IMR-90 (cell line): ENCODE measurements around the gene REN. TPM values are rescaled to one million over a fixed set of nuclear protein-coding genes. Genes with fewer than 3 reads are reported as not detected.

ENCODE experiments used
- ATAC-seq: fragments of 200-7000 bp; cut with Tn5 transposase; 2 replicates; pipeline ENCODE4 v1.9.1; 2020; ENCODE audit warnings: low read depth, mild to moderate bottlenecking, moderate library complexity
- BruUV-seq: library from RNA; stranded (reverse); fragments of 400-500 nt; replicated peaks from 2 replicates; lab custom pipeline; 2021; lab: Mats Ljungman, UMichigan
- CTCF ChIA-PET: fragments of 300-600 bp; formaldehyde crosslinking; extraction: SDS; loops from one replicate; lab custom pipeline; 2021; ENCODE audit warnings: antibody characterized with exemption; lab: Yijun Ruan, JAX
- POLR2A ChIA-PET: fragments of 300-600 bp; sonication (Branson Sonifier 250); formaldehyde crosslinking; loops from one replicate; lab custom pipeline; 2022; ENCODE audit warnings: antibody characterized with exemption; ENCODE audit not compliant: unreplicated experiment; lab: Charles Lee
- DNase-seq: peaks from one replicate; pipeline ENCODE4 v3.0.0; 2013
- H2AFZ ChIP-seq: replicated peaks from 2 replicates; pipeline ENCODE3; 2013; ENCODE audit warnings: low read length, mild to moderate bottlenecking; ENCODE audit not compliant: poor library complexity
- H2AK5ac ChIP-seq: 2 replicates; pipeline ENCODE4 v1.6.1; 2013; ENCODE audit warnings: low read depth, low read length, inconsistent platforms
- H2AK9ac ChIP-seq: replicated peaks from 2 replicates; pipeline ENCODE3; 2013; ENCODE audit warnings: mild to moderate bottlenecking, low read depth, low read length, moderate library complexity; ENCODE audit not compliant: poor library complexity
- H2BK120ac ChIP-seq: 2 replicates; pipeline ENCODE4 v1.6.1; 2013; ENCODE audit warnings: low read depth, low read length, inconsistent platforms
- H2BK15ac ChIP-seq: 3 replicates; pipeline ENCODE4 v1.6.1; 2013; ENCODE audit warnings: low read depth, low read length, inconsistent platforms
- H2BK20ac ChIP-seq: 2 replicates; pipeline ENCODE4 v1.6.1; 2013; ENCODE audit warnings: low read depth, mild to moderate bottlenecking, inconsistent platforms, low read length, moderate library complexity
- H2BK5ac ChIP-seq: 2 replicates; pipeline ENCODE4 v1.6.1; 2013; ENCODE audit warnings: mild to moderate bottlenecking, low read depth, low read length, inconsistent platforms; ENCODE audit not compliant: poor library complexity, severe bottlenecking
- H3K14ac ChIP-seq: replicated peaks from 2 replicates; pipeline ENCODE4 v1.6.1; 2013; ENCODE audit warnings: low read depth, low read length, inconsistent platforms
- H3K18ac ChIP-seq: 2 replicates; pipeline ENCODE4 v1.6.1; 2013; ENCODE audit warnings: low read depth, low read length, control low read depth
- H3K23ac ChIP-seq: 2 replicates; pipeline ENCODE4 v1.6.1; 2013; ENCODE audit warnings: low read depth, low read length, inconsistent platforms
- H3K27ac ChIP-seq: 2 replicates; pipeline ENCODE4 v1.5.1; 2013; ENCODE audit warnings: mild to moderate bottlenecking, control low read depth, low read length; ENCODE audit not compliant: insufficient read depth
- H3K27me3 ChIP-seq: 2 replicates; pipeline ENCODE4 v1.6.1; 2013; ENCODE audit warnings: low read length; ENCODE audit not compliant: control insufficient read depth, insufficient read depth
- H3K36me3 ChIP-seq: 2 replicates; pipeline ENCODE4 v1.6.1; 2013; ENCODE audit warnings: low read length, mixed read lengths; ENCODE audit not compliant: control insufficient read depth, insufficient read depth
- H3K4ac ChIP-seq: 2 replicates; pipeline ENCODE4 v1.6.1; 2013; ENCODE audit warnings: low read depth, low read length, inconsistent platforms
- H3K4me1 ChIP-seq: 2 replicates; pipeline ENCODE4 v1.6.1; 2013; ENCODE audit warnings: low read length, mixed read lengths; ENCODE audit not compliant: control insufficient read depth, insufficient read depth
- H3K4me2 ChIP-seq: 2 replicates; pipeline ENCODE4 v1.6.1; 2013; ENCODE audit warnings: low read depth, mild to moderate bottlenecking, control low read depth, low read length, moderate library complexity
- H3K4me3 ChIP-seq: 2 replicates; pipeline ENCODE4 v1.5.1; 2013; ENCODE audit warnings: low read depth, mild to moderate bottlenecking, control low read depth, low read length, moderate library complexity; ENCODE audit not compliant: insufficient read depth
- H3K56ac ChIP-seq: 2 replicates; pipeline ENCODE4 v1.6.1; 2013; ENCODE audit warnings: low read length, inconsistent platforms; ENCODE audit not compliant: insufficient read depth; ENCODE audit errors: extremely low read depth
- H3K79me1 ChIP-seq, 2 experiments: 2 replicates each; pipeline ENCODE4 v1.6.1; 2013; ENCODE audit warnings: low read length in 2 of 2, inconsistent platforms in 1 of 2, low read depth in 1 of 2
- H3K9ac ChIP-seq: 2 replicates; pipeline ENCODE4 v1.6.1; 2013; ENCODE audit warnings: low read depth, low read length, control low read depth
- H3K9me1 ChIP-seq: 2 replicates; pipeline ENCODE4 v1.6.1; 2013; ENCODE audit warnings: low read length, inconsistent platforms; ENCODE audit not compliant: insufficient read depth
- H3K9me3 ChIP-seq: 2 replicates; pipeline ENCODE4 v1.6.1; 2013; ENCODE audit warnings: low read length; ENCODE audit not compliant: control insufficient read depth, insufficient read depth
- H4K20me1 ChIP-seq: 2 replicates; pipeline ENCODE4 v1.6.1; 2013; ENCODE audit warnings: low read length, inconsistent platforms; ENCODE audit not compliant: insufficient read depth
- H4K5ac ChIP-seq: 2 replicates; pipeline ENCODE4 v1.6.1; 2013; ENCODE audit warnings: mild to moderate bottlenecking, low read depth, low read length, control low read depth
- H4K8ac ChIP-seq, 2 experiments: 2 replicates each; pipeline ENCODE4 v1.6.1; 2013; ENCODE audit warnings: low read depth in 2 of 2, low read length in 2 of 2, control low read depth in 1 of 2, inconsistent platforms in 1 of 2
- H4K91ac ChIP-seq: 2 replicates; pipeline ENCODE4 v1.6.1; 2013; ENCODE audit warnings: low read depth, low read length, inconsistent platforms; ENCODE audit not compliant: insufficient read depth
- BHLHE40 ChIP-seq: fragments of 150-350 bp; IDR thresholded peaks from 2 replicates; pipeline ENCODE4 v1.6.1; 2016; ENCODE audit warnings: mild to moderate bottlenecking, low read depth, low read length
- CEBPB ChIP-seq: IDR thresholded peaks from 2 replicates; pipeline ENCODE4 v1.6.1; 2012; ENCODE audit warnings: low read depth, low read length, improper control_type of control experiment
- CHD1 ChIP-seq: IDR thresholded peaks from 2 replicates; pipeline ENCODE4 v1.6.1; 2012; ENCODE audit warnings: low read depth, low read length, improper control_type of control experiment
- FOS ChIP-seq: fragments of 150-350 bp; IDR thresholded peaks from 2 replicates; pipeline ENCODE4 v1.6.1; 2016; ENCODE audit warnings: low read depth, low read length
- MAFK ChIP-seq: IDR thresholded peaks from 2 replicates; pipeline ENCODE4 v1.6.1; 2012; ENCODE audit warnings: low read depth, low read length, improper control_type of control experiment
- MAZ ChIP-seq: IDR thresholded peaks from 2 replicates; pipeline ENCODE4 v1.6.1; 2012; ENCODE audit warnings: low read depth, mild to moderate bottlenecking, low read length, improper control_type of control experiment, moderate library complexity, borderline replicate concordance
- MXI1 ChIP-seq: IDR thresholded peaks from 2 replicates; pipeline ENCODE4 v1.6.1; 2012; ENCODE audit warnings: low read depth, mild to moderate bottlenecking, low read length, moderate library complexity, borderline replicate concordance
- NFE2L2 ChIP-seq: fragments of 150-350 bp; IDR thresholded peaks from 2 replicates; pipeline ENCODE4 v1.6.1; 2016; ENCODE audit warnings: low read depth, mild to moderate bottlenecking, low read length
- POLR2A ChIP-seq: IDR thresholded peaks from 2 replicates; pipeline ENCODE4 v1.6.1; 2012; ENCODE audit warnings: mild to moderate bottlenecking, low read depth, low read length
- RAD21 ChIP-seq: IDR thresholded peaks from 2 replicates; pipeline ENCODE4 v1.6.1; 2012; ENCODE audit warnings: low read length, improper control_type of control experiment
- RCOR1 ChIP-seq: IDR thresholded peaks from 2 replicates; pipeline ENCODE4 v1.6.1; 2012; ENCODE audit warnings: mild to moderate bottlenecking, low read length, improper control_type of control experiment; ENCODE audit not compliant: insufficient replicate concordance
- RFX5 ChIP-seq: IDR thresholded peaks from 2 replicates; pipeline ENCODE4 v1.8.0; 2012; ENCODE audit warnings: low read depth, mild to moderate bottlenecking, low read length, moderate library complexity
- SMC3 ChIP-seq: fragments of 150-350 bp; IDR thresholded peaks from 2 replicates; pipeline ENCODE4 v1.6.1; 2016; ENCODE audit warnings: low read depth, mild to moderate bottlenecking, antibody characterized with exemption, low read length, moderate library complexity
- USF2 ChIP-seq: fragments of 150-350 bp; IDR thresholded peaks from 2 replicates; pipeline ENCODE4 v1.6.1; 2017; ENCODE audit warnings: mild to moderate bottlenecking, antibody characterized with exemption, low read length, low read depth
- WGBS, 2 experiments: methylation state at CpG; one replicate each; pipeline versions ENCODE4 v1.1.5 to v1.1.7; 2013; ENCODE audit warnings: missing lambda C conversion rate in 2 of 2; ENCODE audit not compliant: insufficient read length in 1 of 2; ENCODE audit errors: extremely low coverage in 2 of 2; 5-methylcytosine and 5-hydroxymethylcytosine counted together
- dilution Hi-C: fragments of 300-500 bp; cut with HindIII; formaldehyde crosslinking; loops from one replicate; pipeline ENCODE4 v1.14.3; 2018; ENCODE audit warnings: low sequenced_read_pairs; ENCODE audit not compliant: unreplicated experiment
- in situ Hi-C: fragments of 300-500 bp; cut with MboI; formaldehyde crosslinking; loops from 3 replicates; pipeline ENCODE4 v1.14.3; 2019; ENCODE audit warnings: low sequenced_read_pairs, inconsistent platforms, mixed read lengths
- intact Hi-C: fragments of 100-400 bp; cut with micrococcal nuclease; formaldehyde crosslinking; loops from 2 replicates; pipeline ENCODE4 v1.10.0; 2022
- polyA plus RNA-seq, 3 experiments: library from polyadenylated mRNA; depleted of rRNA; stranded (reverse); fragments of >200 nt; gene quantifications; 2 replicates each; pipeline ENCODE4 v1.2.3, GENCODE V29; 2012; ENCODE audit warnings: low replicate concordance in 1 of 3
- total RNA-seq: library from RNA; depleted of rRNA; stranded (reverse); fragments of >200 nt; gene quantifications from 2 replicates; pipeline ENCODE4 v1.2.3, GENCODE V29; 2012
- TF ChIP-seq, protein P1 (sequence below): fragments of 150-350 bp; IDR thresholded peaks from 2 replicates; pipeline ENCODE4 v1.6.1; 2016; ENCODE audit warnings: low read depth, mild to moderate bottlenecking, low read length, moderate library complexity, borderline replicate concordance

The REN gene
- total and polyA plus RNA-seq, 2 of the 4 experiments (the other 2 are of a cell fraction) = 0.54 to 1.2 TPM

DNA sequence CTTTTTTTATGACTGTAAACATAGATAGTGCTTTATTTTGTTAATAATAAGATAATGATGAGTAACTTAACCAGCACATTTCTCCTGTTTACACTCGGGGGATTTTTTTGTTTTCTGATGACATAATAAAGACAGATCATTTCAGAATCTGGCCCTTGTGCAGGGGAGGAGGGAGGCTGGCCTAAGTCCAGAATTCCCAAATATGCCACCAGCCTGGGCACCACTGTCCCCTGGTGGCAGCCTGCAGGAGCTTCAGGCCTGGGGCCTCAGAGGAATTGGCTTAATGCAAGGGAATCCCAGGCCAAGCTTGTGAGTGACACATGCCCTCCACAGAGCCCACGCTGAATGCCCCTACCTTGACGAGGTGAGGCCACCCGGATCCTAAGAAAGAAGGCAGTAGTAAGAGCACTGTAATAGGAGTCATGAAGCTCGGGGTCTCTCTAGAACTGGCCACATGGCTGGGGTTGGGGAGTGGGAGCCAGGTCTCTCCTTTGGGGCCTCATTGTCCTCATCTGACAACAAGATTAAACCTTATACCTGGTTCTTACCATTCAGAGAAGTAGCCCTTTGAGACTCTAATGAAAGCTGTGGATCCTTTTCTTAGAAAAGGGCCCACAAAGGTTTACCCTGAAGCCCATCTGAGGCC, 38.4 kb downstream of the REN start (continued):
- TF ChIP-seq NFE2L2 (no peak), MAFK (no peak), RAD21 (peak; percentile 99)

DNA sequence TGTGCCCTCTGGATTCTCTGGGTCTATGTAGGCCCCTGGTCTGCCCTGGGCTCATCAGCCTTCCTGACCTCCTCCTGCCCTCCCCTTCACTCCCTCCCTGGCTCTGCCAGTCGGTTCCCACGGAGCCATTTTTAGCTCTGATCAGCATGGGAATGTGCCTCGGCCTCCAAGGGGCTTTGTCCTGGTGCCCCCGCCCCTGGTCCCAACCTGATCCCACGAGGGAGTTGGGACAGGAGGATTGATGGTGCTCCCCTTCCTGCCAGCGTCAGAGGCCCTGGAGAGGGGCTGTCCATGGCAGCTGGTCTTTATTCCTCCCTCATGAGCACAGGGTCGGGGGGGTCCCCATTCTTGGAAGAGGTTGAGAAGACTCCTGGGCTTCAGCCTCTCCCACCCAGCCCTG, 39.2 kb downstream of the REN start:
- no peak overlapping the region for H2BK20ac ChIP-seq
- peak overlapping the region; percentile 20; the same call in 1 of the 2 replicates for H3K4ac ChIP-seq
- H3K27ac ChIP-seq = no peak overlapping the region
- H3K9me1 ChIP-seq = peaks cover 12% of the 10 kb centered on the region
- POLR2A ChIA-PET = interaction anchor here (1.0 kb wide), 1 partner anchor 256 kb away, joined by 3 read pairs; no protein-coding TSS in a partner anchor
- peak overlapping the region; percentile 66 for H2AK9ac ChIP-seq
- peak overlapping the region; percentile 25; the same call in 1 of the 2 replicates for H3K23ac ChIP-seq
- H3K9me3 ChIP-seq = no peaks in the 10 kb centered on the region
- H3K79me1 ChIP-seq = no peaks in the 10 kb centered on the region
- H2BK120ac ChIP-seq = no peak overlapping the region
- peaks cover 19% of the 10 kb centered on the region for H3K4me1 ChIP-seq
- no peaks in the 10 kb centered on the region for H3K27me3 ChIP-seq
- peak overlapping the region; percentile 66 for H2AFZ ChIP-seq
- H3K4me3 ChIP-seq = no peak overlapping the region
- no peak overlapping the region for H3K18ac ChIP-seq
- H4K8ac ChIP-seq = no peak overlapping the region; a peak in 1 of 4 replicates
- no peak overlapping the region for H3K9ac ChIP-seq
- in situ Hi-C loops (loop anchor here (5.0 kb wide), 1 partner anchor 255 kb away; no protein-coding TSS in a partner anchor), intact Hi-C loops (loop anchor here (1.0 kb wide), 3 partner anchors 54 to 256 kb away; partner anchors contain the start of gene SOX13), dilution Hi-C loops (loop anchor here (25.0 kb wide), 1 partner anchor 265 kb away; the partner anchor contains the start of gene SNRPE)
- H4K91ac ChIP-seq = no peak overlapping the region
- H3K14ac ChIP-seq = no peak overlapping the region
- no peak overlapping the region for H3K56ac ChIP-seq
- H2BK5ac ChIP-seq = no peak overlapping the region
- no peak overlapping the region for H2AK5ac ChIP-seq
- peaks cover 7% of the 10 kb centered on the region for H3K36me3 ChIP-seq
- 10% methylated on average over 2 of the region's 7 CpGs; no CpG with 5 or more reads in 1 of the 2 experiments for WGBS, 2 experiments
- no peaks in the 10 kb centered on the region for H4K20me1 ChIP-seq
- CTCF ChIA-PET = interaction anchor here (0.6 to 7.8 kb wide), 4 partner anchors 171 to 261 kb away, joined by 3 to 95 read pairs (median 12); no protein-coding TSS in a partner anchor
- no peak for ATAC-seq
- H2BK15ac ChIP-seq = no peak overlapping the region
- DNase-seq = no peak
- H3K4me2 ChIP-seq = no peak overlapping the region
- no TSS peak for BruUV-seq
- H4K5ac ChIP-seq = no peak overlapping the region; the same call in 1 of the 2 replicates
- TF ChIP-seq NFE2L2 = no peak
- no peak for TF ChIP-seq RFX5
- no peak for TF ChIP-seq CEBPB
- no peak for TF ChIP-seq SMC3
- no peak for TF ChIP-seq POLR2A
- no peak for TF ChIP-seq RCOR1
- no peak for TF ChIP-seq CHD1
- TF ChIP-seq RAD21 = no peak
- no peak for TF ChIP-seq MAFK
- no peak for TF ChIP-seq MAZ
- no peak for TF ChIP-seq USF2
- TF ChIP-seq BHLHE40 = no peak
- TF ChIP-seq, protein P1, sequence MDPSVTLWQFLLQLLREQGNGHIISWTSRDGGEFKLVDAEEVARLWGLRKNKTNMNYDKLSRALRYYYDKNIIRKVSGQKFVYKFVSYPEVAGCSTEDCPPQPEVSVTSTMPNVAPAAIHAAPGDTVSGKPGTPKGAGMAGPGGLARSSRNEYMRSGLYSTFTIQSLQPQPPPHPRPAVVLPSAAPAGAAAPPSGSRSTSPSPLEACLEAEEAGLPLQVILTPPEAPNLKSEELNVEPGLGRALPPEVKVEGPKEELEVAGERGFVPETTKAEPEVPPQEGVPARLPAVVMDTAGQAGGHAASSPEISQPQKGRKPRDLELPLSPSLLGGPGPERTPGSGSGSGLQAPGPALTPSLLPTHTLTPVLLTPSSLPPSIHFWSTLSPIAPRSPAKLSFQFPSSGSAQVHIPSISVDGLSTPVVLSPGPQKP = no peak
- TF ChIP-seq MXI1 = no peak
- TF ChIP-seq FOS = no peak
